CD4-positive, alpha-beta T cell treated with Interleukin-4 for 4 hours (primary cell): ENCODE measurements around the gene PGA3.
"Not testable (repeated sequence)": the region's sequence is repeated elsewhere in the genome, so short reads cannot be mapped to it uniquely, and the experiment has no call there.

ENCODE experiments used
- DNase-seq: peaks from one replicate; pipeline ENCODE4 v3.0.0-alpha.2; 2020

The PGA3 gene

DNA sequence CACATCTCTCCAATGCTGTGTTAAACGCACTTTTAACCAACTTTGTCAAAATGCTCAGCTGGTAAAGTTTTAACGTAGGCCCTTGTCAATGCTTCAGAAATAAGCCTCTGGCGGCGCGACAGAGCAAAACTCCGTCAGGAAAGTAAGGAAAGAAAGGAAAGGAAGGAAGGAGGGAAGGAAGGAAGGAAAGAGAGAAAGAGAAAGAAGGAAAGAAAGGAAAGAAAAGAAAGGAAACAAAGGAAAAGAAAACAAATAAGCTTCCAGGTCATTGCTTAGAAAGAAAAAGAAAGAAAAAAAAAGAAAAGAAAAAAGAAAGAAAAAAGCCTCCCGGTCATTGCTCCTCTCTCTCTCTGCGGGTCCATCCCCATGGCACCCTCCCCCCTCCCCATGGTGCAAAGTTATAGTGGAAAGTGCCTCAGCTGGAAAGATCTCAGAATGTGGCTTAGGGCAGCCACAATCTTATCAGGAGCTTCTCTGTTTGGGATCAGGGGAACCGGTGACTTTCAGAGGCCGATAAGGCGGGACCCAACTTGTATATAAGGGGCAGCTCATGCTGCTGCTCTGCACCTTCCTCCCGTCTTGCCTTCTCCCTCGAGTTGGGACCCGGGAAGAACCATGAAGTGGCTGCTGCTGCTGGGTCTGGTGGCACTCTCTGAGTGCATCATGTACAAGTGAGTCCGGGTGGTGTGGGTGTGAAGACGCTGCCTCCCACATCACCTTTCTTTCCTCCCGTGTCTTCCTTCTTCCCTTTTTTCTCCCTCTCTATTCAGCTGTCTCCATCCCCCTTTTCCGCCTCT, at the start of gene PGA3:
Gene PGA3, plus strand, starts transcription at position 566 of the 797 bp plus-strand sequence. Its CDS starts 50 bp downstream, at position 616.
- DNase-seq = not testable (repeated sequence)

DNA sequence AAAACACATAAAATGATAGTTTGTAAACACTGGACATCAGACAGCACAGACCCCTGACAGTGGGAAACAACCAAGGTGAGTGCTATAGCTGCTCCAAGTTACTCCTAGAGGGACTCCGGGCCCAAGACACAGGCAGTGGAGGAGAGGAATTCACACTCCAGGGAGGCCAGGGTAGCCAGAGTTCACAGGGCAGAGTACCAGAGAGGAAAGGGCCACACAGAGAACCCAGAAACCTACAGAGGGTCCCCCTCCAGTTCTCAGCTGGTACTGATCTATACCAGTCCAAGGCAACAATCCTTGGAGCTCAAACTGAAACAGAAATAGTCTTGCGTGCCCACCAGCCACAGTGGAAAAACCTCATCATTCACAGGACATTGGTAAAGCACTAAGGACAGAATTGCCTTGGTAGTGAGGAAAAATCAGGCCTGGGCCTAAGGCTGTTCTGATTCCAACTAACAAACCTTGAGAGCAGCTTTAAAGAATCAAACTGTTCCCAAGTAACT, 49.7 kb upstream of the PGA3 start:
- no peak for DNase-seq

DNA sequence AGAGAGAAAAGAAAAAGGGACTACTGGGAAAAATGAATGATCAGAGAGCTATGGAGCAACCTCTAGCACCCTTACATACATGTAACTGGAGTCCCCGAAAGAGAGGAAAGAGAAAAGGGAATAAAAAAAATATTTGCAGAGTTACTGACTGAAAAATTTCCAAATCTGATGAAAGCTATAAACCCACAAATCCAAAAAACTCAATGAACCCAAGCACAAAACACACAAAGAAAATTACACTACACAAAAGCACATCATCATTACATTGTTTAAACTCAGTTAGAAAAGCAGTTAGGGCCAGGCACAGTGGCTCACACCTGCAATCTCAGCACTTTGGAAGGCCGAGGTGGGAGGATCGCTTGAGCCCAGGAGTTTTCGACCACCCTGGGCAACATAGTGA, 48.8 kb upstream of the PGA3 start:
- DNase-seq = no peak

DNA sequence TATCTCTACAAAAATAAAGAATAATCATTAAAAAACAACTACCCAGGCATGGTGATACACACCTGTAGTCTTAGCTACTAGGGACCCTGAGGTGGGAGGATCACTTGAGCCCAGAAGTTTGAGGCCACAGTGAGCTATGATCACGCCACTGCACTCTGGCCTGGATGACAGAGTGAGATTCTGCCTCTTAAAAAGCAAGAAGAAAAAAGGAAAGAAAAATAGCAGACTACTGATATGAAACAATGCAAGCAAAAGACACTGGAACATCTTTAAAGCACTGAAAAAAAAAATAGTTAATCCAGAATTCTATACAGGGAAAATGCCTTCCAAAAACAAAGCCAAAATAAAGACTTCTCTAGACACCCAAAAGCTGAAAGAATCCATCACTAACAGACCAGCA, 48.0 kb upstream of the PGA3 start:
- DNase-seq = no peak

DNA sequence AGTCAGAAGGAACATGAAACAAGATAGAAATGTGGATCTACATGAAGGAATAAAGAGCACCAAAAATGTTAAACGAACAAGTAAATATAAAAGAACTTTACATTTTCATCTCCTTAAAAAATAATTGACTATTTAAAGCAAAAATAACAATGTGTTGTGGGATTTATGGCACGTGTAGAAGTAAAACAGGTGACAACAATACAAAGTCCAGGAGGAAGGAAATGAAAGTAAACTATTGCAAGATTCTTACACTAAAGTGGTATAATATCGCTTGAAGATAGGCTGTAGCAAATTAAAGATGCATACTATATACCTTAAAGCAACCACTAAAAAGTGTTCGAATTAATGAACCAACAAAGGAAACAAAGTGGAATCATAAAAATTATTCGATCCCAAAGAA, 47.6 kb upstream of the PGA3 start:
- DNase-seq = no peak

DNA sequence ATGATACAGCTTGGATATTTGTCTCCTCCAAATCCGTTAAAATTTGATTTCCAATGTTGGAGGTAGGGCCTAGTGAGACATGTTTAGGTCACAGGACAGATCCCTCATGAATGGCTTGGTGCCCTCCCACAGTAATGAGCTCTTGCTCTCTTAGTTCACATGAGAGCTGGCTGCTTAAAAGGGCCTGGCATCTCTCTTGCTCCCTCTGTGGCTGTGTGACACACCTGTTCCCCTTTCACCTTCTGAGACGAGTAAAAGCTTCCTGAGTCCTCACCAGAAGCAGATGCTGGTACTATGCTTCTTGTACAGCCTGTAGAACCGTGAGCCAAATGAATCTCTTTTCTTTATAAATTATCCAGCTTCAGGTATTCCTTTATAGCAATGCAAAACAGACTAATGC, 45.6 kb upstream of the PGA3 start:
- DNase-seq = no peak

DNA sequence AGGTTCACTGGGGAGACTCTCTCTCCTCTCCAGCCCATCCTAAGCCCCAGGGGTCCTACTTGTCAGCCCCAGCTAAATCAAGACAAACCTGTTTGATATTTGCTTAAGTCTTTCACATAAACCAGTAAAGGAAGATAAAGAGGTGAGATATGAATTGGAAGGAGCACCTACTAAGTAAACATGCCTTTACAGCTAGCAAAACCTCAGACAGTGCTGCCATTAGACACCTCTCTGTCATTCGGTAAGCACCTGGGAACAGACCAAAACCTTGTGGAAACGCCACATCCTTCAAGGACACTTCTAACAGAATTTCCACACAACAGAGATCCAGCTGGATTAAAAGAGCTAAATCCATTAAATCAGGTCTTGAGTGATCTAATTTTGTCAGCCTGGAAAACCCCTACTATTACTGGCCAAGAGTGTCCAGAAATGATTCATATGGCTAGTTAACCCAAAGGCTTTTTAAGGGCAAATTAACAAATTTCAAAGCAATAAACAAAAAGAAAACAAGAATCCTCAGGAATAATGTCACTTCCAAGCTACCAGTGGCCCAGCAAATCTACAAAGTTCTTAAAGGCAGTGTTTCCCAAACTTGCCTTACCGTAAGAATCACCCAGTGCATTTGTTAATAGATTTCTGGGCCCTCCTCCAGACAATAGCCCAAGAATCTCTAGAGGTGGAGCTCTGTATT, 44.5 kb upstream of the PGA3 start:
- no peak for DNase-seq

DNA sequence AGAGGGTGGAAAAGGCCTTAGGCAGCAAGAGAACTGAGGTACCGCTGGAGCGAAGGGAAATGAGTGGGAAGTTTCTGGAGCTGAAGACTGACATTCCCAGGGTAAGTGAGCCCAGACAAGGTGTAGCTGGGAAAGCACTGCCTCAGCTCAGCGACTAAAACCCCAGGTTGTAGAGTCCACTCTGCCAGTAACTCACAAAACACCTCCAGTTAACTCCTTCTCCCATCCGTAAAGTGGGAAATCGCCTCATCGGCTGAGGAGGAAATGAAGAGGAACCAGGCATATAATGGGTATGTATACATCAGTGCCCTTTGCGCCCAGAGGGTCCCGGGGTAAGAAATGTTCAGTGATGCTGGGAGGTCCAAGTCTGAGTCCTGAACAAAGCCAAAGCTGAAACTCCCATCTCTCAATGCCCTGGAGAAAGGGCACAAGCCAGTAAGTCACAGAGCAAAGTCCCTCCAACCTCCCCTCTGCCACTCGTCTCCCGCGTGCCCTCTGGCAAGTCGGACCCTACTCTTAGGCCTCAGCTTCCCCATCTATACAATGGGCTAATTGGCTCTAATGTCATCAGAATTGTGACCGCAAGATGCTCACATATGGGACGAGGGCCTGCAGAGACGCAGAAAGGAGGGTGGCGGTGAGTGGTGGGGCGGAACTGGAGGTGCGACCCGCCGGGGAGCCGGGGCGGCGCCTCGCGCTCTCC, 42.7 kb upstream of the PGA3 start:
- no peak for DNase-seq

DNA sequence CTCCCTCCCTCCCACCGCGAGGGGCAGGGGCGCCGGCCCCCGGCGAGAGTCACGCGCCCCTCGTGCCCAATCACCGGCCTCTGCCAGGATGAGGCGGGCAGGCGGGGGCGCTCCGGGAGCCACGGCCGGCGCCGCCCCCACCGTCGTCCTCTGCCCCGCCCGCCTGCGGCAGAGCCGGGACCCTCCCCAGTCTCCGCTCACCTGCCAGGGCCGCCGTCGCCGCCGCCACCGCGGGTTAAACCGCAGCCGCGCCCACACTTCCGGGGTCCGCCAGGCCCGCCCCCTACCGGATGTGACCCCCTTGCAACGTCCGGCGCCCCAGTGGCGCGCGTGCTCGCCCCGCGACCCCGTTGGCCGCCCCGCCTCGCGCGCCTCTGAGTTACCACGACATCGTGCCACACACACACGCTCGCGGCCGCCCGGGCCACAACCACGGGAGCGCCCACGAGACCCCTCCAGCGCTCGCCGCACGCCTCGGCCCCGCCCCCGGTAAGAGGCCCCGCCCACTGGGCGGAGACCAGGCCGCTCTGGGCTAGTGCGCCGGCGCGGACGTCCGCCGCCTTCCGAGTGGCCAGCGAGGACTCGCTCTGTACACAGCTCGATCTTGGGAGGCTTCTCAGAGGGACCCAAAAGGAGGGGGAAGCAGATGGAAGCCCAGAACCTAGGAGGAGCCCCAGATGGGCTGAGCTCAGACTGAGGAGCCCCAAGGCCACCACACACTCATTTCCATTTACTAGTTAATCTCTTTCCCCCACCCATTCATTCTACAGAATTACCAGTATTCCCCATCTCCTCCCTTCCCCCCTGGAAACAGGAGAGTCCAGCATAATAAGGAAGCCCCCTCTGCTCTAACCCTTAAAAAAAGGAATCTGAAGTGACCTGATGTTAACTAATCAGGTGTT, 41.9 kb upstream of the PGA3 start, which contains the start of gene VPS37C:
Gene VPS37C, minus strand, starts transcription at position 237 of the 902 bp plus-strand sequence. CDS start 22,597 bp downstream, outside the sequence.
- peak; percentile 94 for DNase-seq

DNA sequence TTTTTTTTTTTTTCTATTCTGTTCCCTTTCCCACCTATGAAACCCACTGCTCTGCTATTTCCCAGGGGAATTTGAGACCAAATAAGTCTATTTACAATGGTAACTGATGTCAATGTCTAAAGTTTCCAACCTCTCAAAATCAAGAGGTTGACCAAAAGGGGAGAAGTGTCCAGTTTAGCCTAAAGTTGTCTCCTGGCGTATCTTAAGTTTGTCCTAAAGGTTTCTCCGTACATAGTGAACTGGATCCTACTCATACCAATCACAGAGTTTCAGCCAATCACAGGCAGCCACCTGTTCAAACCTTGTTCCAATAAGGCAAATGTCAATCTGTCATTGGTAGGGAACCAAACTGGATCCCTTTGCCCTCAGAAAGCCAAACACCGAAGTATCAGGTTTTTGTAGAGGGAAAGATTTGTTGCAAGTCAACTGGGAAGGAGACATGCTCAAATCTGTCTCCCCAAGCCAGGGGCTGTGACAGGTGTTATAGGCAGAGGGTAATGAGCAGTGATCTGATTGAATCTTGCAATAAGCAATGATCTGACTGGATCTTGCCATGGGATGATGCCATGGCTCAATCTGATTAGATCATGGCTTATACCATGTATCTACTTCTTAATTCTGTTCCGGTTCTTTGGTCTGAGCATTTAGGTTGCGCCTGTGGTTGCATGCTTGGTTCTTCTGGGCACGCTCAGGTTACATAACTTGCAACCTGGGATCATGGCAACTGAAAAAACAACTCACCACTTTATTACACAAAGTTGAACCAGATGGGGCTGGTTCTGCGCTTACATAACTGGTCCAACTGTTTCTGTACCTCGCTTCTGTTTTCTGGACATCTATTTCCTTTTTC, 41.0 kb upstream of the PGA3 start:
- no peak for DNase-seq

DNA sequence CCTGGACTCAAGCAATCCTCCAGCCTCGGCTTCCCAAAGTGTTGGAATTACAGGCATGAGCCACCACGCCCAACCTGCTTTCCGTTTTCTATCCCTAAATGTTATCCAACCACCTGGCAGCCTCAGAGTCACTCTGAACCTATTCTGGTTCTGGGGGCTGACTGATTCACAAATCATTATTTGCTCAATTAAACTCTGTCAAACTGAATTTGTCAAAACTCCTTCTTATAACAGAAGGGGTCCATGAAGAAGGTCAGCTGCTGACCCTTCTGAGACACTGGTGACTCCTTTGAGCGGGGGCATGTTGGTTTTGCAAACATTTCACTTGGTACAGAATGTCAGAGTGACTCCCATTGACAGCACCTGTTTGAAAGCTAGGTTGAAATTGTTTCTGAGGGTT, 40.3 kb upstream of the PGA3 start:
- DNase-seq = no peak

DNA sequence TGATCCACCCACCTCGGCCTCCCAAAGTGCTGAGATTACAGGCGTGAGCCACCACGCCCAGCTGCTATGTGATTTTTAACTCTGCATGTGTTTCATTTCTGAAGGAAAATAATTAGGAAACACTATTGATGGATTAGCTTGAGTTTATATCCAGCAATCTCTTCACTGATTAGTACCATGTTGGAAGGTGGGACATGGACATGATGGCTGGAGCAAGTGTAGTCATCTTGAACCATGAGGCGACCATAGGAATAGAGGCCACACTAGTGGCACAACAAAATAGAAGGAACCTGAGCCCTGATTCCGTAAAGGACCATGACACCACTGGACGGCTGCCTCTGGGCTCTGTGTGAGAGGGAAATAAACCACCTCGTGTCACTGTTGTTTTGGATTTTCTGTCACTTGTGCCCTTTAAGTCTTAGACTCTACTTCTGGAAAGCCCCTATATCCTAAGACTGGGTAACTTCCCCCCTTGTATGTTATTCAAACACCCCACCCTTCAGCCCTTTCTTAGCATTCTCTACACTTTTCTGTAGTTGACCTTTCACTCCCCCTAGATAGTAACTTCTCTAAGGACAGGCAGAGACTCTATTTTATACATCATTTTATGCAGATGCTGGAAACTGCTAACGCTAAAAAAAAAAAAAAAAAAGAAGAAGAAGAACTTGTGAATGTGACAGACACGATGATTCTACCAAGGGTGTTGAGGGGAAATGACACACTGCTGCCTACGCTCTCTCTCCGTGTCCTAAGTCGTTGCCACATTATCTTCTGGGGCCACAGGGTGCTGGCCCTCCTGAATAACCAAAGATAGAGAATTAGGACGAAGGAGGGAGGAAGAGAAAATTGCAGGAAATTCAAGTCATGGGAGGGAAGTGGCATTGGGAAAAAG, 39.4 kb upstream of the PGA3 start:
- no peak for DNase-seq

DNA sequence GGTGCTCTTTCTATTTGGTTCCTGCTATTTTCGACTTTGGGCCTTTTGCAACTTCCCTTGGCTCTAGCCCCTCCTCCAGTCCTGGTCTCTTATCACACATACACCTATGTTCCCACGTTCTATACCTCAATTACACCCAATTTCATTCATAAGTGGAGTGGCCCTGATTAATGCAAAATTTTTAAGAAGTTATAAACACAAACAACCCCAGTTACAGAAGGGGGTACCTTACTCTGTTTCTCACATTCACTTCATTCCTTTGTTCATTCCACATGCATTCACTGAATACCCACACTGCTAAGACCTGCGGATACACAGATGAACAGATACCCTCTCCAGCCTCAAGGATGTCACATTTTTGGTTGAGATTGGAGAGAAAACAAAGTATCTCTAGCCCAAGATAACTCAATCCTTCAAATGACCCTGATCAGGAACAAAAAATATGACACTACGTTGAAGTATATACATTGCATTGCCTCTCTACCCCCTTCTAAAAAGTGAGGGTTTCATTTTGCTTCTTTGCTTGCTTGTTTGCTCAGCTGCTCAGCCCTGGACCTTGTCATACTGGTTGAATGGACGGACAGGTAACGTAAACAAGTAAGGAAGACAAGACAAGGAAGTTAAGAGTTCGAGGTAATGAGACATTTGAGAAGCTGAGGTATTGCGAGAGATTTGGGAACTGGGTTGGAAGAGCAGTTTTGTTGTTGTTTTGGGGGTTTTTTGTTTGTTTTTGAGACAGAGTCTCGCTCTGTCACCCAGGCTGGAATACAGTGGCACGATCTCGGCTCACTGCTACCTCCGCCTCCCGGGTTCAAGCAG, 38.5 kb upstream of the PGA3 start:
- no peak for DNase-seq

DNA sequence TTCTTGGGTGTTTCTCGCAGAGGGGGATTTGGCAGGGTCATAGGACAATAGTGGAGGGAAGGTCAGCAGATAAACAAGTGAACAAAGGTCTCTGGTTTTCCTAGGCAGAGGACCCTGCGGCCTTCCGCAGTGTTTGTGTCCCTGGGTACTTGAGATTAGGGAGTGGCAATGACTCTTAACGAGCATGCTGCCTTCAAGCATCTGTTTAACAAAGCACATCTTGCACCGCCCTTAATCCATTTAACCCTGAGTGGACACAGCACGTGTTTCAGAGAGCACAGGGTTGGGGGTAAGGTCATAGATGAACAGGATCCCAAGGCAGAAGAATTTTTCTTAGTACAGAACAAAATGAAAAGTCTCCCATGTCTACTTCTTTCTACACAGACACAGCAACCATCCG, 37.5 kb upstream of the PGA3 start:
- DNase-seq = not testable (repeated sequence)

DNA sequence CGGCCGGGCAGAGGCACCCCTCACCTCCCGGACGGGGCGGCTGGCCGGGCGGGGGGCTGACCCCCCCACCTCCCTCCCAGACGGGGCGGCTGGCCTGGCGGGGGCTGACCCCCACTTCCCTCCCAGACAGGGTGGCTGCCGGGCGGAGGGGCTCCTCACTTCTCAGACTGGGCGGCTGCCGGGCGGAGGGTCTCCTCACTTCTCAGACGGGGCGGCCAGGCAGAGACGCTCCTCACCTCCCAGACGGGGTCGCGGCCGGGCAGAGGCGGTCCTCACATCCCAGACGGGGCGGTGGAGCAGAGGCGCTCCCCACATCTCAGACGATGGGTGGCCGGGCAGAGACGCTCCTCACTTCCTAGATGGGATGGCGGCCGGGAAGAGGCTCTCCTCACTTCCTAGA, 37.0 kb upstream of the PGA3 start:
- not testable (repeated sequence) for DNase-seq

DNA sequence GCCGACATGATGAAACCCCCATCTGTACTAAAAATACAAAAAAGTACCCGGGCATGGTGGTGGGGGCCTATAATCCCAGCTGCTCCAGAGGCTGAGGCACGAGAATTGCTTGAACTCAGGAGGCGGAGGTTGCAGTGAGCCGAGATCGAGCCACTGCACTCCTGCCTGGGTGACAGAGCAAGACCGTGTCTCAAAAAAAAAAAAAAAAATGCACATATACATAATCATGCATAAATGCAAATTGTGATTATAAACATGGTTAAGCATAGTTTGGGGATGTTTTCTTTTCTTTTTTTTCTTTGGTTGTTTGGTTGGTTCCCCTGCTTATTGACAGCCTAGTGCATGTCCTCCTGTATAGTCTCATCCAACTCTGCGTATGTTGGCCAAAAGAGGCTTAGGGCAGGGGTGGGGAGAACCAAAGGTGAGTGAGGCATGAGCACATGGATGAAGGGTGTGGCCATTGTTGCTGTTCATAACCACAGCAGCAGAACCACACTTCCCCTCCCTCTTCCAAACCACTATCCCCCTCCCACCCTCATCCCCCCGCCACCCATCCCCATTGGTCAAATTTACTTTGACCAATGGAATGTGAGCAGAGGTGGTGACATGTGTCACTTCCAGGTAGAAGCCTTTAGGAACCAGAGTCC, 35.1 kb upstream of the PGA3 start:
- no peak for DNase-seq

DNA sequence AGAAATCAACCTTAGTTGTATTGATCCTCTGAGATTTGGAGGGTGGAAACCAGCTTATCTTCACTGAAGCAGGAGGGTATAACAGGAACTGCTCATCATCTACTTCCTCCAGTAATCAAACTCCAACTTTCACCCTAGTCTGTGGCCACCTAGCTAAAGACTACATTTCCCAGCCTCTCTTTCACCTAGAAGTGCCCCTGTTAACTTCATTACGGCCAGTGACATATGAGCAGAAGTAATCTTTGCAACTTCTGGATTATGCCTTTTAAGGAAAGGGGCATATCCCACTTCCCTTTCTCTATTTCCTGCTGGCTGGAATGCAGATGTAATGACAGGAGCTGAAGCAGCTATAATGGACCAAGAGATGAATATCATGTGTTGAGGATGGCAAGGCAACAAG, 34.5 kb upstream of the PGA3 start:
- DNase-seq = no peak

DNA sequence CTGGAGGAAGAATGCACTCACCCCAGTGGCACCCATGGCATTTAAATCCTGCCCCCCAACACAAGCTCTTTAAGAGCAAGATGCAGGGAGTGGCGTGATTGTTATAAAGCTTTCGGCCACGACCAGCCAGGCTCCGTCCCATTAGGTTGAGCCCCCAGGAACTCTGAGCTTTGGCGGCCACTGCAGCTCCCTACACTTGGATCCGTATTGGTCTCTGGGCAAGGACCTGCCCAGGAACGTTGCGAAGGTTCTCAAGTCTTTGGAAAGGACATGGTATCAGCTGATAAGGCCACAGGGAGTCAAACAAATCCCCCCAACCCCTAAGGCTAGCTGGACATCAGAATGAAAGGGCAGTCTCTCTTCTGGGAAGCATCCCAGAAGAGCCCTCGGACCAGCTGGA, 32.7 kb upstream of the PGA3 start:
- DNase-seq = no peak

DNA sequence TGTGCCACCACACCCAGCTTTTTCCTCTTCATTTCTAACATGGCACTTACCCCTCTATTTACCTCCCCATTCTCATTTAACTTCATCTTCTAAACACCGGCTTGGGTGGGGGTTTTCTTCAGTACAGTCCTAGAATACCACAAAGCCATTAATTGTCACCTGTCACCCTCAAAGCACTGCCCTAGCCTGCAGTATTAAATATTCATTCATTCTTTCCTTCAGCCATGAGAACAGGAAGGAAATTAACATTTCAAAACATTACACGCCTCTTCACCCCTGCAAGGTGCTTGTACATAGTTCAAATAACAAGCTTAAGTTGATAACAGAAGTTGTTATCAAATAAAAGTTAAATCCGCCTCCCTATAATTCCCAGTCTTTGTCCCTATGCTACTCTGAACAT, 31.4 kb upstream of the PGA3 start:
- no peak for DNase-seq
